B cell (primary cell): ENCODE measurements around the gene PDHA1.

Experiments
- EZH2 ChIP-seq: IDR thresholded peaks from 2 replicates; pipeline ENCODE4 v1.6.1; 2012; ENCODE audit warnings: borderline replicate concordance, low read depth, mild to moderate bottlenecking, moderate library complexity, low read length; ENCODE audit not compliant: insufficient read depth, poor library complexity, severe bottlenecking
- TF ChIP-seq, protein P1 (sequence below): fragments of 200-600 bp; IDR thresholded peaks from one replicate; pipeline ENCODE4 v1.8.0; 2022; ENCODE audit warnings: antibody characterized with exemption, mild to moderate bottlenecking

DNA sequence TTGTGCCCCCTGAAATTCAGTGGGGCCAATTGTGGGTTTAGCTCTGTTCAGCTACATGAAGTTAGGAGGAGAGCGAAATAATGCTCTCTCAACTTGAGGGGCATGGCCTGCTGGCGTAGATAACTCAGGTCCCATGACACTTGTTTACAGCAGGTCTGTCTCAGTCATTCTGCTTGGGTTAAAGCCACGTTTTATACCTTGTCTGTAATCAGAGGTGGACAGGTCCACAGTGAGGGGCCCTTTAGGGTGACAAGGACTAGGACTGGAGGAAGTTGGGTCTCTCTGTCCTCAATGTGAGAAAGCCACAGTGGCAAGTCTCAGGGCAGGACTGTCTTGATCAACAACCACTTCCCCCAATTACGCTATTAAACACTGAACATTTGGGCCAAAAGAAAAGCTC lies 49.0 kb downstream of the PDHA1 start:
- TF ChIP-seq, protein P1, sequence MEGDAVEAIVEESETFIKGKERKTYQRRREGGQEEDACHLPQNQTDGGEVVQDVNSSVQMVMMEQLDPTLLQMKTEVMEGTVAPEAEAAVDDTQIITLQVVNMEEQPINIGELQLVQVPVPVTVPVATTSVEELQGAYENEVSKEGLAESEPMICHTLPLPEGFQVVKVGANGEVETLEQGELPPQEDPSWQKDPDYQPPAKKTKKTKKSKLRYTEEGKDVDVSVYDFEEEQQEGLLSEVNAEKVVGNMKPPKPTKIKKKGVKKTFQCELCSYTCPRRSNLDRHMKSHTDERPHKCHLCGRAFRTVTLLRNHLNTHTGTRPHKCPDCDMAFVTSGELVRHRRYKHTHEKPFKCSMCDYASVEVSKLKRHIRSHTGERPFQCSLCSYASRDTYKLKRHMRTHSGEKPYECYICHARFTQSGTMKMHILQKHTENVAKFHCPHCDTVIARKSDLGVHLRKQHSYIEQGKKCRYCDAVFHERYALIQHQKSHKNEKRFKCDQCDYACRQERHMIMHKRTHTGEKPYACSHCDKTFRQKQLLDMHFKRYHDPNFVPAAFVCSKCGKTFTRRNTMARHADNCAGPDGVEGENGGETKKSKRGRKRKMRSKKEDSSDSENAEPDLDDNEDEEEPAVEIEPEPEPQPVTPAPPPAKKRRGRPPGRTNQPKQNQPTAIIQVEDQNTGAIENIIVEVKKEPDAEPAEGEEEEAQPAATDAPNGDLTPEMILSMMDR = no peak
- TF ChIP-seq EZH2 = no peak
